Measurements from ENCODE around the gene LRPAP1.
"Not testable (repeated sequence)": the region's sequence is repeated elsewhere in the genome, so short reads cannot be mapped to it uniquely, and the experiment has no call there.

LRPAP1 gene

GRCh38 chr4:3455596-3455995 lies 76.6 kb downstream of the LRPAP1 start:
- DNase-seq, result not testable (repeated sequence)
